Trophoblast cell (in vitro differentiated cells and primary cell): ENCODE results near the gene MAGIX.
A peak's percentile ranks its signal among the peaks of the same experiment; 100 is the strongest.

Experiments
- DNase-seq, 2 donors: peaks; one replicate each; pipeline ENCODE4 v3.0.0-alpha.2; 2016
- H2AFZ ChIP-seq: 2 replicates; pipeline ENCODE4 v1.6.1; 2013; ENCODE audit warnings: low read length, moderate library complexity, mild to moderate bottlenecking; ENCODE audit not compliant: insufficient read depth, poor library complexity
- H2AK5ac ChIP-seq: 2 replicates; pipeline ENCODE4 v1.6.1; 2013; ENCODE audit warnings: mild to moderate bottlenecking, low read length
- H2BK120ac ChIP-seq: 2 replicates; pipeline ENCODE4 v1.6.1; 2013; ENCODE audit warnings: low read length, mild to moderate bottlenecking, moderate library complexity; ENCODE audit not compliant: insufficient read depth, poor library complexity
- H2BK12ac ChIP-seq: 2 replicates; pipeline ENCODE4 v1.6.1; 2013; ENCODE audit warnings: mild to moderate bottlenecking, low read length, moderate library complexity
- H2BK5ac ChIP-seq: 2 replicates; pipeline ENCODE4 v1.6.1; 2013; ENCODE audit warnings: low read length, low read depth, moderate library complexity, mild to moderate bottlenecking; ENCODE audit not compliant: poor library complexity
- H3K14ac ChIP-seq: 2 replicates; pipeline ENCODE4 v1.6.1; 2013; ENCODE audit warnings: mild to moderate bottlenecking, low read length
- H3K18ac ChIP-seq: 2 replicates; pipeline ENCODE4 v1.6.1; 2013; ENCODE audit warnings: mild to moderate bottlenecking, low read length
- H3K23ac ChIP-seq: 2 replicates; pipeline ENCODE4 v1.6.1; 2013; ENCODE audit warnings: low read length
- H3K27ac ChIP-seq: 2 replicates; pipeline ENCODE4 v1.5.1; 2013; ENCODE audit warnings: low read depth, mild to moderate bottlenecking, inconsistent platforms, low read length, moderate library complexity
- H3K27me3 ChIP-seq: 2 replicates; pipeline ENCODE4 v1.6.1; 2013; ENCODE audit warnings: inconsistent platforms, mild to moderate bottlenecking, low read length, moderate library complexity; ENCODE audit not compliant: insufficient read depth
- H3K36me3 ChIP-seq, 2 experiments: 1 replicate in 1 of 2; 2 replicates in 1 of 2; pipeline ENCODE4 v1.6.1; 2013; ENCODE audit warnings: low read length in 2 of 2, mild to moderate bottlenecking in 2 of 2, moderate library complexity in 1 of 2; ENCODE audit not compliant: insufficient read depth in 2 of 2, control insufficient read depth in 1 of 2
- H3K4ac ChIP-seq: 2 replicates; pipeline ENCODE4 v1.6.1; 2013; ENCODE audit warnings: low read depth, mild to moderate bottlenecking, low read length, moderate library complexity
- H3K4me1 ChIP-seq, 2 experiments: 1 replicate in 1 of 2; 2 replicates in 1 of 2; pipeline ENCODE4 v1.6.1; 2013; ENCODE audit warnings: low read length in 2 of 2, mild to moderate bottlenecking in 2 of 2, moderate library complexity in 1 of 2; ENCODE audit not compliant: insufficient read depth in 2 of 2, control insufficient read depth in 1 of 2
- H3K4me2 ChIP-seq: 2 replicates; pipeline ENCODE4 v1.6.1; 2013; ENCODE audit warnings: inconsistent platforms, mild to moderate bottlenecking, low read length, moderate library complexity
- H3K4me3 ChIP-seq: 2 replicates; pipeline ENCODE4 v1.5.1; 2013; ENCODE audit warnings: mild to moderate bottlenecking, low read depth, low read length, inconsistent platforms
- H3K79me1 ChIP-seq: one replicate; pipeline ENCODE4 v1.6.1; 2013; ENCODE audit warnings: low read length
- H3K79me2 ChIP-seq: 2 replicates; pipeline ENCODE4 v1.6.1; 2013; ENCODE audit warnings: low read length, mild to moderate bottlenecking; ENCODE audit not compliant: control insufficient read depth, insufficient read depth, poor library complexity
- H3K9ac ChIP-seq: 2 replicates; pipeline ENCODE4 v1.6.1; 2013; ENCODE audit warnings: mild to moderate bottlenecking, low read length
- H3K9me3 ChIP-seq: 2 replicates; pipeline ENCODE4 v1.6.1; 2013; ENCODE audit warnings: low read depth, mild to moderate bottlenecking, control low read depth, inconsistent platforms, low read length; ENCODE audit not compliant: insufficient read depth
- H4K12ac ChIP-seq: 2 replicates; pipeline ENCODE4 v1.6.1; 2013; ENCODE audit warnings: low read depth, mild to moderate bottlenecking, low read length, moderate library complexity
- H4K8ac ChIP-seq: 2 replicates; pipeline ENCODE4 v1.6.1; 2013; ENCODE audit warnings: low read depth, mild to moderate bottlenecking, low read length, moderate library complexity
- H4K91ac ChIP-seq: one replicate; pipeline ENCODE4 v1.6.1; 2013; ENCODE audit warnings: low read depth, mild to moderate bottlenecking, low read length, moderate library complexity
- WGBS: extraction: QIAGEN DNeasy Blood & Tissue Kit; methylation state at CpG from one replicate; pipeline ENCODE4 v1.1.7; 2013; ENCODE audit warnings: missing lambda C conversion rate; ENCODE audit not compliant: insufficient read length, insufficient coverage; ENCODE audit errors: extremely low coverage; 5-methylcytosine and 5-hydroxymethylcytosine counted together

Gene MAGIX

GRCh38 chrX:49191574-49192011 is 29.0 kb downstream of the MAGIX start:
- Histone ChIP-seq H2AK5ac (no peak overlapping the region), H3K9me3 (no peaks in the 10 kb centered on the region), H3K4me1 (peaks cover 4 to 6% of the 10 kb centered on the region in 2 experiments), H3K18ac (peak overlapping the region; percentile 5), H2AFZ (peak overlapping the region; percentile 30), H3K14ac (peak overlapping the region; percentile 35), H4K12ac (no peak overlapping the region), H3K4me2 (peak overlapping the region; percentile 96), H4K91ac (peak overlapping the region; percentile 66), H3K27me3 (no peaks in the 10 kb centered on the region), H3K27ac (peak overlapping the region; percentile 66), H2BK120ac (no peak overlapping the region), H4K8ac (peak overlapping the region; percentile 82), H2BK12ac (no peak overlapping the region), H3K79me2 (peaks cover 2% of the 10 kb centered on the region), H3K4ac (peak overlapping the region; percentile 9), H3K4me3 (peak overlapping the region; percentile 81), H3K79me1 (peaks cover 3% of the 10 kb centered on the region), H2BK5ac (peak overlapping the region; percentile 36), H3K9ac (peak overlapping the region; percentile 91), H3K36me3 (no peaks in the 10 kb centered on the region), H3K23ac (no peak overlapping the region)
- WGBS, result no CpG with 5 or more reads among the region's 34 CpGs
- no peak for DNase-seq

GRCh38 chrX:49192722-49193328 is 30.3 kb downstream of the MAGIX start:
- Histone ChIP-seq H2AFZ (no peak overlapping the region), H3K4me3 (no peak overlapping the region), H3K79me1 (peaks cover 2% of the 10 kb centered on the region), H4K12ac (no peak overlapping the region), H3K9me3 (no peaks in the 10 kb centered on the region), H3K9ac (no peak overlapping the region), H3K4ac (no peak overlapping the region), H4K8ac (no peak overlapping the region), H3K79me2 (peaks cover 2% of the 10 kb centered on the region), H2BK12ac (no peak overlapping the region), H3K27ac (no peak overlapping the region), H3K14ac (no peak overlapping the region), H3K4me1 (no peaks in the 10 kb centered on the region), H3K36me3 (no peaks in the 10 kb centered on the region), H3K27me3 (no peaks in the 10 kb centered on the region), H2AK5ac (no peak overlapping the region), H2BK120ac (no peak overlapping the region), H4K91ac (no peak overlapping the region), H2BK5ac (no peak overlapping the region), H3K4me2 (no peak overlapping the region), H3K23ac (no peak overlapping the region), H3K18ac (no peak overlapping the region)
- WGBS, result no CpG with 5 or more reads among the region's 10 CpGs
- DNase-seq, result peak in 1 of 2 donors; percentile 38

- no peak for DNase-seq
- Histone ChIP-seq H2BK12ac (no peak overlapping the region), H2AFZ (no peak overlapping the region), H3K18ac (no peak overlapping the region), H3K79me1 (peaks cover 2% of the 10 kb centered on the region), H2AK5ac (no peak overlapping the region), H3K27me3 (no peaks in the 10 kb centered on the region), H3K9me3 (no peaks in the 10 kb centered on the region), H3K4me1 (no peaks in the 10 kb centered on the region), H3K14ac (no peak overlapping the region), H2BK5ac (no peak overlapping the region), H4K12ac (no peak overlapping the region), H4K91ac (no peak overlapping the region), H4K8ac (no peak overlapping the region), H3K9ac (no peak overlapping the region), H3K4me2 (no peak overlapping the region), H3K27ac (no peak overlapping the region), H3K79me2 (peaks cover 2% of the 10 kb centered on the region), H3K36me3 (no peaks in the 10 kb centered on the region), H2BK120ac (no peak overlapping the region), H3K4me3 (no peak overlapping the region), H3K4ac (no peak overlapping the region), H3K23ac (no peak overlapping the region)
- no CpG with 5 or more reads among the region's 2 CpGs for WGBS
Measured at GRCh38 chrX:49193542-49193964, 31.0 kb downstream of the MAGIX start.

GRCh38 chrX:49197543-49198087 is 35.1 kb downstream of the MAGIX start:
- Histone ChIP-seq H3K27ac (no peak overlapping the region), H3K36me3 (no peaks in the 10 kb centered on the region), H3K79me1 (no peaks in the 10 kb centered on the region), H4K12ac (no peak overlapping the region), H3K9ac (no peak overlapping the region), H4K8ac (no peak overlapping the region), H3K4me1 (peaks cover 0 to 2% of the 10 kb centered on the region in 2 experiments), H2AFZ (no peak overlapping the region), H3K27me3 (no peaks in the 10 kb centered on the region), H2BK5ac (no peak overlapping the region), H3K4ac (no peak overlapping the region), H3K18ac (no peak overlapping the region), H2BK120ac (no peak overlapping the region), H3K4me3 (no peak overlapping the region), H3K9me3 (no peaks in the 10 kb centered on the region), H4K91ac (no peak overlapping the region), H3K14ac (no peak overlapping the region), H3K23ac (no peak overlapping the region), H2BK12ac (no peak overlapping the region), H3K4me2 (no peak overlapping the region), H3K79me2 (no peaks in the 10 kb centered on the region), H2AK5ac (no peak overlapping the region)
- DNase-seq, result no peak
- WGBS, result no CpG with 5 or more reads among the region's 13 CpGs
